ENCODE measurements around the gene TPX2.
"Not testable (repeated sequence)": the region's sequence is repeated elsewhere in the genome, so short reads cannot be mapped to it uniquely, and the experiment has no call there.

TPX2 gene

GRCh38 chr20:31821427-31821826 is 82.3 kb downstream of the TPX2 start:
- Histone ChIP-seq H3K36me3 (ENCODE audit: control insufficient read depth, insufficient read depth, low read length) (no peaks in the 10 kb centered on the region), H3K9ac (ENCODE audit: low read length) (no peak overlapping the region), H3K4me3 (ENCODE audit: low read depth, low read length) (no peak overlapping the region), H3K27ac (ENCODE audit: low read depth, low read length) (no peak overlapping the region), H3K4me1 (ENCODE audit: control insufficient read depth, insufficient read depth, low read length) (peaks cover 11% of the 10 kb centered on the region), H3K27me3 (ENCODE audit: control insufficient read depth, insufficient read depth, low read length) (no peaks in the 10 kb centered on the region), H3K9me3 (ENCODE audit: control insufficient read depth, insufficient read depth, low read depth, low read length) (no peaks in the 10 kb centered on the region)

- no peaks in the 10 kb centered on the region for H3K9me3 ChIP-seq (ENCODE audit: control insufficient read depth, insufficient read depth, low read depth, low read length)
- 0 out of 2 replicates have a peak overlapping the region, but pooled peaks have one; percentile 22 for H3K4me3 ChIP-seq (ENCODE audit: low read depth, low read length)
- no peak overlapping the region for H3K9ac ChIP-seq (ENCODE audit: low read length)
- no peaks in the 10 kb centered on the region for H3K36me3 ChIP-seq (ENCODE audit: control insufficient read depth, insufficient read depth, low read length)
- no peaks in the 10 kb centered on the region for H3K27me3 ChIP-seq (ENCODE audit: control insufficient read depth, insufficient read depth, low read length)
- H3K27ac ChIP-seq (ENCODE audit: low read depth, low read length) = no peak overlapping the region
- peaks cover 11% of the 10 kb centered on the region for H3K4me1 ChIP-seq (ENCODE audit: control insufficient read depth, insufficient read depth, low read length)
These were observed 83.6 kb downstream of the TPX2 start for GRCh38 chr20:31822421-31823330.

GRCh38 chr20:31823360-31824124 is 84.5 kb downstream of the TPX2 start:
- Histone ChIP-seq H3K27me3 (ENCODE audit: control insufficient read depth, insufficient read depth, low read length) (no peaks in the 10 kb centered on the region), H3K9ac (ENCODE audit: low read length) (no peak overlapping the region), H3K4me3 (ENCODE audit: low read depth, low read length) (no peak overlapping the region), H3K4me1 (ENCODE audit: control insufficient read depth, insufficient read depth, low read length) (peaks cover 11% of the 10 kb centered on the region), H3K27ac (ENCODE audit: low read depth, low read length) (no peak overlapping the region), H3K36me3 (ENCODE audit: control insufficient read depth, insufficient read depth, low read length) (no peaks in the 10 kb centered on the region), H3K9me3 (ENCODE audit: control insufficient read depth, insufficient read depth, low read depth, low read length) (no peaks in the 10 kb centered on the region)

- Histone ChIP-seq H3K36me3 (ENCODE audit: control insufficient read depth, insufficient read depth, low read length) (no peaks in the 10 kb centered on the region), H3K27me3 (ENCODE audit: control insufficient read depth, insufficient read depth, low read length) (no peaks in the 10 kb centered on the region), H3K4me1 (ENCODE audit: control insufficient read depth, insufficient read depth, low read length) (peaks cover 11% of the 10 kb centered on the region), H3K9me3 (ENCODE audit: control insufficient read depth, insufficient read depth, low read depth, low read length) (no peaks in the 10 kb centered on the region), H3K9ac (ENCODE audit: low read length) (no peak overlapping the region), H3K4me3 (ENCODE audit: low read depth, low read length) (no peak overlapping the region), H3K27ac (ENCODE audit: low read depth, low read length) (no peak overlapping the region)
These were observed 85.0 kb downstream of the TPX2 start for GRCh38 chr20:31824125-31824485.

- Histone ChIP-seq H3K27me3 (ENCODE audit: control insufficient read depth, insufficient read depth, low read length) (no peaks in the 10 kb centered on the region), H3K4me3 (ENCODE audit: low read depth, low read length) (no peak overlapping the region), H3K9ac (ENCODE audit: low read length) (no peak overlapping the region), H3K36me3 (ENCODE audit: control insufficient read depth, insufficient read depth, low read length) (no peaks in the 10 kb centered on the region), H3K9me3 (ENCODE audit: control insufficient read depth, insufficient read depth, low read depth, low read length) (no peaks in the 10 kb centered on the region), H3K4me1 (ENCODE audit: control insufficient read depth, insufficient read depth, low read length) (peaks cover 11% of the 10 kb centered on the region), H3K27ac (ENCODE audit: low read depth, low read length) (no peak overlapping the region)
These were observed 85.6 kb downstream of the TPX2 start for GRCh38 chr20:31824554-31825313.

- Histone ChIP-seq H3K9ac (ENCODE audit: low read length) (no peak overlapping the region), H3K27me3 (ENCODE audit: control insufficient read depth, insufficient read depth, low read length) (no peaks in the 10 kb centered on the region), H3K4me3 (ENCODE audit: low read depth, low read length) (no peak overlapping the region), H3K9me3 (ENCODE audit: control insufficient read depth, insufficient read depth, low read depth, low read length) (no peaks in the 10 kb centered on the region), H3K36me3 (ENCODE audit: control insufficient read depth, insufficient read depth, low read length) (no peaks in the 10 kb centered on the region), H3K4me1 (ENCODE audit: control insufficient read depth, insufficient read depth, low read length) (peaks cover 11% of the 10 kb centered on the region), H3K27ac (ENCODE audit: low read depth, low read length) (no peak overlapping the region)
These were observed 87.0 kb downstream of the TPX2 start for GRCh38 chr20:31826074-31826473.

GRCh38 chr20:31827059-31827458 is 88.0 kb downstream of the TPX2 start:
- no peak overlapping the region for H3K9ac ChIP-seq (ENCODE audit: low read length)
- no peak overlapping the region for H3K4me3 ChIP-seq (ENCODE audit: low read depth, low read length)
- peaks cover 11% of the 10 kb centered on the region for H3K4me1 ChIP-seq (ENCODE audit: control insufficient read depth, insufficient read depth, low read length)
- no peaks in the 10 kb centered on the region for H3K9me3 ChIP-seq (ENCODE audit: control insufficient read depth, insufficient read depth, low read depth, low read length)
- no peak overlapping the region for H3K27ac ChIP-seq (ENCODE audit: low read depth, low read length)
- H3K27me3 ChIP-seq (ENCODE audit: control insufficient read depth, insufficient read depth, low read length) = no peaks in the 10 kb centered on the region
- H3K36me3 ChIP-seq (ENCODE audit: control insufficient read depth, insufficient read depth, low read length) = no peaks in the 10 kb centered on the region

GRCh38 chr20:31828016-31828415 is 88.9 kb downstream of the TPX2 start:
- H3K4me1 ChIP-seq (ENCODE audit: control insufficient read depth, insufficient read depth, low read length); H3K27me3 ChIP-seq (ENCODE audit: control insufficient read depth, insufficient read depth, low read length); H3K9ac ChIP-seq (ENCODE audit: low read length); H3K9me3 ChIP-seq (ENCODE audit: control insufficient read depth, insufficient read depth, low read depth, low read length); H3K27ac ChIP-seq (ENCODE audit: low read depth, low read length); H3K4me3 ChIP-seq (ENCODE audit: low read depth, low read length); H3K36me3 ChIP-seq (ENCODE audit: control insufficient read depth, insufficient read depth, low read length): not testable (repeated sequence)

- H3K36me3 ChIP-seq (ENCODE audit: control insufficient read depth, insufficient read depth, low read length) = no peaks in the 10 kb centered on the region
- H3K9me3 ChIP-seq (ENCODE audit: control insufficient read depth, insufficient read depth, low read depth, low read length) = no peaks in the 10 kb centered on the region
- H3K27ac ChIP-seq (ENCODE audit: low read depth, low read length) = no peak overlapping the region
- no peak overlapping the region for H3K4me3 ChIP-seq (ENCODE audit: low read depth, low read length)
- H3K9ac ChIP-seq (ENCODE audit: low read length) = no peak overlapping the region
- peaks cover 10% of the 10 kb centered on the region; the same call in 1 of the 2 replicates for H3K4me1 ChIP-seq (ENCODE audit: control insufficient read depth, insufficient read depth, low read length)
- H3K27me3 ChIP-seq (ENCODE audit: control insufficient read depth, insufficient read depth, low read length) = no peaks in the 10 kb centered on the region
These were observed 90.6 kb downstream of the TPX2 start for GRCh38 chr20:31829731-31830130.

- H3K4me3 ChIP-seq (ENCODE audit: low read depth, low read length) = no peak overlapping the region
- no peaks in the 10 kb centered on the region for H3K27me3 ChIP-seq (ENCODE audit: control insufficient read depth, insufficient read depth, low read length)
- peaks cover 13% of the 10 kb centered on the region; the same call in 1 of the 2 replicates for H3K4me1 ChIP-seq (ENCODE audit: control insufficient read depth, insufficient read depth, low read length)
- no peaks in the 10 kb centered on the region for H3K9me3 ChIP-seq (ENCODE audit: control insufficient read depth, insufficient read depth, low read depth, low read length)
- no peak overlapping the region for H3K27ac ChIP-seq (ENCODE audit: low read depth, low read length)
- no peaks in the 10 kb centered on the region for H3K36me3 ChIP-seq (ENCODE audit: control insufficient read depth, insufficient read depth, low read length)
- no peak overlapping the region for H3K9ac ChIP-seq (ENCODE audit: low read length)
These were observed 91.4 kb downstream of the TPX2 start for GRCh38 chr20:31830406-31830981.

Data from HUES6 (cell line).